ENCODE results near the gene PTPRE.

PTPRE gene

DNA sequence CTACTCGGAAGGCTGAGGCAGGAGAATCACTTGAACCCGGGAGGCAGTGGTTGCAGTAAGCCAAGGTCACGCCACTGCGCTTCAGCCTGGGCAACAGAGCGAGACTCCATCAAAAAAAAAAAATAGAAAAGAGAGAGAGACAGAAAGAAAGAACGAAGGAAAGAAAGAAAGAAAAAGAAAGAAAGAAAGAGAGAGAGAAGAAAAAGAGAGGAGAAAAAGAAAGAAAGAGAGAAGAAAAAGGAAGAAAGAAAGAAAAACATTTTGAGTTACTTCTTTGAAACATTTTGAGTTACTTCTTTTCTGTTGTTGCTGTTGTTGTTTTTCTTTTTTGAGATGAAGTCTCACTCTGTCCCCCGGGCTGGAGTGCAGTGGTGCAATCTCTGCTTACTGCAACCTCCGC lies 221.7 kb downstream of the PTPRE start:
- no peak overlapping the region for H3K9ac ChIP-seq (ENCODE audit: low read length)
- peaks cover 26% of the 10 kb centered on the region for H3K79me2 ChIP-seq (ENCODE audit: low read length)
- H3K9me3 ChIP-seq (ENCODE audit: insufficient read depth, low read length): no peaks in the 10 kb centered on the region
- TF ChIP-seq, protein P1, sequence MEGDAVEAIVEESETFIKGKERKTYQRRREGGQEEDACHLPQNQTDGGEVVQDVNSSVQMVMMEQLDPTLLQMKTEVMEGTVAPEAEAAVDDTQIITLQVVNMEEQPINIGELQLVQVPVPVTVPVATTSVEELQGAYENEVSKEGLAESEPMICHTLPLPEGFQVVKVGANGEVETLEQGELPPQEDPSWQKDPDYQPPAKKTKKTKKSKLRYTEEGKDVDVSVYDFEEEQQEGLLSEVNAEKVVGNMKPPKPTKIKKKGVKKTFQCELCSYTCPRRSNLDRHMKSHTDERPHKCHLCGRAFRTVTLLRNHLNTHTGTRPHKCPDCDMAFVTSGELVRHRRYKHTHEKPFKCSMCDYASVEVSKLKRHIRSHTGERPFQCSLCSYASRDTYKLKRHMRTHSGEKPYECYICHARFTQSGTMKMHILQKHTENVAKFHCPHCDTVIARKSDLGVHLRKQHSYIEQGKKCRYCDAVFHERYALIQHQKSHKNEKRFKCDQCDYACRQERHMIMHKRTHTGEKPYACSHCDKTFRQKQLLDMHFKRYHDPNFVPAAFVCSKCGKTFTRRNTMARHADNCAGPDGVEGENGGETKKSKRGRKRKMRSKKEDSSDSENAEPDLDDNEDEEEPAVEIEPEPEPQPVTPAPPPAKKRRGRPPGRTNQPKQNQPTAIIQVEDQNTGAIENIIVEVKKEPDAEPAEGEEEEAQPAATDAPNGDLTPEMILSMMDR (IDR thresholded peaks at IDR 0.05; ENCODE audit: low read depth, low read length): no peak
- TF ChIP-seq EZH2phosphoT487 (IDR thresholded peaks at IDR 0.05; ENCODE audit: low read depth): no peak
- no peak overlapping the region for H3K4me2 ChIP-seq (ENCODE audit: low read length)
- H2AFZ ChIP-seq (ENCODE audit: low read depth, low read length): no peak overlapping the region
- H3K4me1 ChIP-seq (ENCODE audit: low read length): peaks cover 17% of the 10 kb centered on the region
- peaks cover 15% of the 10 kb centered on the region for H4K20me1 ChIP-seq (ENCODE audit: insufficient read depth, low read length)
- no peak overlapping the region for H3K27ac ChIP-seq (ENCODE audit: low read length)
- H3K36me3 ChIP-seq (replicated peaks; ENCODE audit: low read depth, low read length): peaks cover 20% of the 10 kb centered on the region
- H3K27me3 ChIP-seq (ENCODE audit: low read depth, low read length): peaks cover 9% of the 10 kb centered on the region; the same call in 1 of the 2 replicates
- no peak overlapping the region for H3K4me3 ChIP-seq (ENCODE audit: low read length)

DNA sequence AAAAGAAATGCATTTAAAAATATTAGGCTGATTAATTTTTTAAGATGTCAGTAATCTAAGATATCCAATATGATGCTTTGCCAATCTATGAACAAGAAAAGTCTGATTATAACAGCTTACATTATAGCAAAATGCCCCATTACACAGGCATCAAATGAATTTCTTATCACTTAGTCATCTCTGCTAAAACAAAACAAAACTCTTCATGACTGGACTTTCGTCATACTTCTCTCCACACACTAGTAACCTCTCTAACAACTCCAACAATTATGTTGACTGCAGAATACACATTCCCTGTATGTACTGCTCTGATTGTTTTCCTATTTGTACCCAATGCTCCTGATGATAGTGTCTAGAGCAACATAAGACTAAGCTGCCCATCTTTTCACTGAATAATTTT lies 223.1 kb downstream of the PTPRE start:
- no peak overlapping the region for H3K9ac ChIP-seq (ENCODE audit: low read length)
- H3K27ac ChIP-seq (ENCODE audit: low read length): no peak overlapping the region
- peaks cover 5% of the 10 kb centered on the region for H3K4me1 ChIP-seq (ENCODE audit: low read length)
- no peak overlapping the region for H3K4me2 ChIP-seq (ENCODE audit: low read length)
- H3K4me3 ChIP-seq (ENCODE audit: low read length): no peak overlapping the region
- peaks cover 11% of the 10 kb centered on the region for H3K79me2 ChIP-seq (ENCODE audit: low read length)
- TF ChIP-seq EZH2phosphoT487 (IDR thresholded peaks at IDR 0.05; ENCODE audit: low read depth): no peak
- TF ChIP-seq, protein P1 (IDR thresholded peaks at IDR 0.05; ENCODE audit: low read depth, low read length): no peak
- H2AFZ ChIP-seq (ENCODE audit: low read depth, low read length): no peak overlapping the region
- H3K36me3 ChIP-seq (replicated peaks; ENCODE audit: low read depth, low read length): peaks cover 5% of the 10 kb centered on the region
- 0 out of 2 replicates have a peak, but pooled peaks cover under 1% of the 10 kb centered on the region for H4K20me1 ChIP-seq (ENCODE audit: insufficient read depth, low read length)
- peaks cover 9% of the 10 kb centered on the region; the same call in 1 of the 2 replicates for H3K27me3 ChIP-seq (ENCODE audit: low read depth, low read length)
- H3K9me3 ChIP-seq (ENCODE audit: insufficient read depth, low read length): no peaks in the 10 kb centered on the region
